K562 (cell line): ENCODE measurements around the gene SLFNL1. TPM values are rescaled to one million over a fixed set of nuclear protein-coding genes. Genes with fewer than 3 reads are reported as not detected.

Source experiments
- ATAC-seq: fragments of 200-7000 bp; cut with Tn5 transposase; 3 replicates; pipeline ENCODE4 v1.9.1; 2020; ENCODE audit warnings: moderate library complexity
- BruUV-seq: library from RNA; stranded (reverse); fragments of 400-500 nt; replicated peaks from 2 replicates; lab custom pipeline; 2021; lab: Mats Ljungman, UMichigan
- CTCF ChIA-PET: fragments of 300-600 bp; formaldehyde crosslinking; extraction: SDS; loops from one replicate; lab custom pipeline; 2021; ENCODE audit warnings: low intra/inter-chr PET ratio; lab: Yijun Ruan, JAX
- POLR2A ChIA-PET: fragments of 300-600, 350-650 bp; sonication (Branson Sonifier 250); formaldehyde crosslinking; extraction: SDS; loops from one replicate; lab custom pipeline; 2021; ENCODE audit warnings: antibody characterized with exemption, inconsistent platforms; lab: Yijun Ruan, JAX
- DNase-seq, 4 experiments: peaks; one replicate each; pipeline versions ENCODE4 v3.0.0 to v3.0.0-alpha.2; 2011 to 2018; ENCODE audit warnings: low spot score in 3 of 4, mixed read lengths in 3 of 4; ENCODE audit errors: extremely low read depth in 1 of 4
- FAIRE-seq: peaks from 2 replicates; lab custom pipeline; 2011; peaks lifted over from hg19 to GRCh38; lab: Jason Lieb, UNC
- H2AFZ ChIP-seq: 2 replicates; pipeline ENCODE4 v1.6.0; 2011; ENCODE audit warnings: low read depth, low read length, control low read depth, inconsistent platforms
- H3K27ac ChIP-seq: fragments of 200-600 bp; 3 replicates; pipeline ENCODE4 v1.8.0; 2011; ENCODE audit warnings: low read depth, mild to moderate bottlenecking, control low read depth, inconsistent platforms, low read length, moderate library complexity, mixed read lengths; ENCODE audit errors: extremely low read depth
- H3K27me3 ChIP-seq, 2 experiments: fragments of 300-600 bp in 1 of 2; 2 replicates in 1 of 2; 3 replicates in 1 of 2; pipeline versions ENCODE4 v1.6.0 to v1.8.0; 2011; ENCODE audit warnings: inconsistent platforms in 2 of 2, low read length in 2 of 2, mild to moderate bottlenecking in 1 of 2, mixed read lengths in 1 of 2, moderate library complexity in 1 of 2; ENCODE audit not compliant: control insufficient read depth in 2 of 2, insufficient read depth in 2 of 2
- H3K36me3 ChIP-seq: fragments of 300-600 bp; 3 replicates; pipeline ENCODE4 v1.8.0; 2011; ENCODE audit warnings: mild to moderate bottlenecking, low read length, inconsistent platforms; ENCODE audit not compliant: control insufficient read depth, insufficient read depth
- H3K4me1 ChIP-seq, 2 experiments: fragments of 200-600 bp in 1 of 2; replicated peaks in 1 of 2; 2 replicates in 1 of 2; 3 replicates in 1 of 2; pipeline versions ENCODE4 v1.5.1 to v1.8.0; 2011; ENCODE audit warnings: inconsistent platforms in 2 of 2, low read length in 2 of 2, mild to moderate bottlenecking in 1 of 2, mixed read lengths in 1 of 2, moderate library complexity in 1 of 2; ENCODE audit not compliant: control insufficient read depth in 2 of 2, insufficient read depth in 2 of 2
- H3K4me2 ChIP-seq: 2 replicates; pipeline ENCODE4 v1.6.1; 2011; ENCODE audit warnings: low read length, control low read depth, inconsistent platforms, mixed read lengths; ENCODE audit not compliant: insufficient read depth
- H3K4me3 ChIP-seq: fragments of 200-600 bp; sonication (generic), shearing (Covaris generic); 2 replicates; pipeline ENCODE4 v1.5.1; 2016; ENCODE audit warnings: control low read depth, inconsistent platforms
- H3K79me2 ChIP-seq: fragments of 200-600 bp; 3 replicates; pipeline ENCODE4 v1.8.0; 2011; ENCODE audit warnings: low read length, inconsistent platforms; ENCODE audit not compliant: control insufficient read depth, insufficient read depth
- H3K9ac ChIP-seq, 2 experiments: 2 replicates each; pipeline versions ENCODE4 v1.6.0 to v1.6.1; 2011; ENCODE audit warnings: low read depth in 2 of 2, low read length in 2 of 2, control low read depth in 1 of 2, inconsistent platforms in 1 of 2, mild to moderate bottlenecking in 1 of 2, mixed read lengths in 1 of 2; ENCODE audit not compliant: insufficient read depth in 1 of 2
- H3K9me1 ChIP-seq: one replicate; pipeline ENCODE4 v1.6.0; 2011; ENCODE audit warnings: inconsistent platforms, mild to moderate bottlenecking, low read length, moderate library complexity; ENCODE audit not compliant: control insufficient read depth, insufficient read depth
- H3K9me3 ChIP-seq: replicated peaks from 2 replicates; pipeline ENCODE4 v1.5.1; 2011; ENCODE audit warnings: low read depth, low read length, inconsistent platforms; ENCODE audit not compliant: control insufficient read depth, insufficient read depth
- H4K20me1 ChIP-seq: replicated peaks from 2 replicates; pipeline ENCODE4 v1.6.1; 2011; ENCODE audit warnings: low read length, inconsistent platforms, mixed read lengths; ENCODE audit not compliant: control insufficient read depth, insufficient read depth
- ELF1 ChIP-seq: fragments of 200-800 bp; sonication (Bioruptor generic); IDR thresholded peaks from 2 replicates; pipeline ENCODE4 v1.6.1; 2016; ENCODE audit warnings: missing genetic modification characterization, missing compliant biosample characterization
- NBN ChIP-seq: fragments of 450-650 bp; IDR thresholded peaks from 2 replicates; pipeline ENCODE4 v1.6.1; 2016; ENCODE audit warnings: low read depth, mild to moderate bottlenecking
- PML ChIP-seq: IDR thresholded peaks from 2 replicates; pipeline ENCODE4 v1.6.1; 2012; ENCODE audit warnings: low read length, inconsistent platforms
- ZBTB1 ChIP-seq: sonication (generic); formaldehyde crosslinking; IDR thresholded peaks from 2 replicates; pipeline ENCODE4 v1.8.1; 2023; ENCODE audit warnings: missing genetic modification reagents, low read depth, mild to moderate bottlenecking, borderline replicate concordance
- ZNF165 ChIP-seq: fragments of 250-450 bp; sonication (Bioruptor Pico); IDR thresholded peaks from 2 replicates; pipeline ENCODE4 v1.4.0; 2020; ENCODE audit warnings: borderline replicate concordance
- ZNF318 ChIP-seq, 2 experiments: fragments of 450-650 bp; IDR thresholded peaks; 2 replicates each; pipeline ENCODE4 v1.6.1; 2016; ENCODE audit warnings: mild to moderate bottlenecking in 2 of 2, borderline replicate concordance in 1 of 2, low read depth in 1 of 2, moderate library complexity in 1 of 2
- ZNF324 ChIP-seq: fragments of 250-450 bp; sonication (Bioruptor Pico); IDR thresholded peaks from 2 replicates; pipeline ENCODE4 v1.4.0; 2020; ENCODE audit warnings: mild to moderate bottlenecking
- ZNF384 ChIP-seq: IDR thresholded peaks from 2 replicates; pipeline ENCODE4 v1.6.1; 2012; ENCODE audit warnings: low read depth, low read length, improper control_type of control experiment
- WGBS: fragments of 100-300 bp; shearing (Covaris generic); methylation state at CpG from one replicate; pipeline ENCODE4 v1.1.6; 2016; ENCODE audit warnings: low coverage, mixed read lengths; ENCODE audit not compliant: insufficient coverage; ENCODE audit errors: missing lambda C conversion rate; 5-methylcytosine and 5-hydroxymethylcytosine counted together
- in situ Hi-C: fragments of 300-500 bp; cut with MboI; formaldehyde crosslinking; loops from 4 replicates; pipeline ENCODE4 v1.15.0; 2018; ENCODE audit warnings: inconsistent platforms, mixed read lengths
- intact Hi-C: fragments of 100-400 bp; cut with micrococcal nuclease; formaldehyde crosslinking; loops from 2 replicates; pipeline ENCODE4 v1.14.2; 2022
- polyA plus RNA-seq, 8 experiments: library from polyadenylated mRNA; depleted of rRNA in 4 of 8; stranded (reverse) in 5 of 8; unstranded in 3 of 8; fragments of >200 nt; fragmentation: Nextera tagmentation in 2 of 8; fragmentation: Illumina TruSeq in 1 of 8; extraction: Ambion mirVana in 2 of 8; extraction: Trizol in 1 of 8; gene quantifications; 2 replicates each; pipeline versions ENCODE4 v1.2.1 to v1.2.3, GENCODE V29; 2011 to 2014; ENCODE audit warnings: inconsistent platforms in 1 of 8, missing spikeins in 1 of 8
- total RNA-seq, 7 experiments: library from RNA; depleted of rRNA in 6 of 7; stranded (reverse); fragments of >200 nt in 6 of 7; fragmentation: Illumina TruSeq in 2 of 7; extraction: Trizol in 2 of 7; gene quantifications; 2 replicates each; pipeline versions ENCODE4 v1.2.1 to v1.2.3, GENCODE V29; 2011 to 2021; ENCODE audit warnings: low replicate concordance in 1 of 7

The SLFNL1 gene
- total and polyA plus RNA-seq, 9 of the 15 experiments (the other 6 are each of a cell fraction or from before 2014, with no cell fraction given), result 0.05 to 0.14 (median 0.06) TPM; not detected in 5

- in situ Hi-C loops, result no loop called here
These were observed 47.6 kb downstream of the SLFNL1 start for GRCh38 chr1:40973912-40974311.

GRCh38 chr1:40971966-40972365 is 49.6 kb downstream of the SLFNL1 start:
- no peaks in the 10 kb centered on the region for H3K79me2 ChIP-seq
- DNase-seq (no peak), FAIRE-seq (no peak), ATAC-seq (no peak)
- no CpG with 5 or more reads among the region's 1 CpG for WGBS
- intact Hi-C loops, result no loop called here
- no peak overlapping the region for H3K27ac ChIP-seq
- no TSS peak for BruUV-seq
- no peak overlapping the region for H3K4me2 ChIP-seq
- no peaks in the 10 kb centered on the region for H3K9me1 ChIP-seq
- ChIA-PET CTCF (no interaction called here), POLR2A (interaction anchor here (0.9 to 1.0 kb wide), 2 partner anchors 109 to 281 kb away, joined by 3 read pairs; partner anchors contain the start of genes CITED4 and NFYC)
- no peaks in the 10 kb centered on the region for H3K36me3 ChIP-seq
- no peaks in the 10 kb centered on the region for H3K9me3 ChIP-seq
- H3K4me3 ChIP-seq, result no peak overlapping the region
- no peak overlapping the region for H2AFZ ChIP-seq
- in situ Hi-C loops, result no loop called here
- peaks cover 6 to 13% of the 10 kb centered on the region in 2 experiments; a peak in 4 of 5 replicates for H3K4me1 ChIP-seq
- no peak overlapping the region for H3K9ac ChIP-seq
- H3K27me3 ChIP-seq, result peaks cover 8 to 16% of the 10 kb centered on the region in 2 experiments
- no peaks in the 10 kb centered on the region for H4K20me1 ChIP-seq
- TF ChIP-seq ZNF318 (IDR thresholded peaks at IDR 0.05; ENCODE audit: borderline replicate concordance in 1 of 2, low read depth in 1 of 2) (no peak), ZNF165 (CRISPR knock-in tag) (no peak), PML (no peak), ZNF324 (no peak), ZNF384 (peak; percentile 66)

More at GRCh38 chr1:40973912-40974311, 47.6 kb downstream of the SLFNL1 start:
- Histone ChIP-seq H4K20me1 (no peaks in the 10 kb centered on the region), H3K9me3 (no peaks in the 10 kb centered on the region), H2AFZ (no peak overlapping the region), H3K9ac (no peak overlapping the region), H3K27ac (no peak overlapping the region), H3K27me3 (peaks cover 8 to 13% of the 10 kb centered on the region in 2 experiments; a peak in 4 of 5 replicates), H3K4me1 (peaks cover 8 to 15% of the 10 kb centered on the region in 2 experiments), H3K9me1 (no peaks in the 10 kb centered on the region), H3K4me2 (no peak overlapping the region), H3K4me3 (no peak overlapping the region), H3K36me3 (no peaks in the 10 kb centered on the region), H3K79me2 (no peaks in the 10 kb centered on the region)
- POLR2A ChIA-PET, result no interaction called here
- ATAC-seq, result no peak
- 0% methylated on average over 2 of the region's 2 CpGs for WGBS
- CTCF ChIA-PET, result no interaction called here
- no peak for DNase-seq
- no TSS peak for BruUV-seq
- intact Hi-C loops, result no loop called here
- TF ChIP-seq ELF1 (tag) (peak; percentile 3; the same call in 1 of the 2 replicates), NBN (no peak), ZBTB1 (CRISPR knock-in tag) (no peak)
- FAIRE-seq, result no peak
